Activated naive CD4-positive, alpha-beta T cell treated with anti-CD3 and anti-CD28 coated beads for 36 hours (primary cell): ENCODE measurements around the gene ADAMTS9. TPM values are rescaled to one million over a fixed set of nuclear protein-coding genes. Genes with fewer than 3 reads are reported as not detected.
"Not testable (repeated sequence)": the region's sequence is repeated elsewhere in the genome, so short reads cannot be mapped to it uniquely, and the experiment has no call there.

ENCODE experiments used
- CTCF ChIA-PET: fragments of 350-600 bp; sonication (Branson Sonifier 250); formaldehyde crosslinking; loops from one replicate; lab custom pipeline; 2021; ENCODE audit warnings: antibody characterized with exemption; lab: Charles Lee
- DNase-seq: peaks from one replicate; pipeline ENCODE4 v3.0.0-alpha.2; 2020
- H3K27ac Mint-ChIP-seq: one replicate; pipeline ENCODE4 v1.8.0; 2021; ENCODE audit warnings: mild to moderate bottlenecking, mixed read lengths
- H3K27me3 Mint-ChIP-seq: one replicate; pipeline ENCODE4 v1.8.0; 2021; ENCODE audit warnings: low read depth, mixed read lengths
- H3K36me3 Mint-ChIP-seq: one replicate; pipeline ENCODE4 v1.8.0; 2021; ENCODE audit warnings: low read depth, mixed read lengths
- H3K4me1 Mint-ChIP-seq: one replicate; pipeline ENCODE4 v1.8.0; 2021; ENCODE audit warnings: low read depth, mixed read lengths
- H3K4me3 Mint-ChIP-seq: one replicate; pipeline ENCODE4 v1.8.0; 2021; ENCODE audit warnings: mild to moderate bottlenecking, moderate library complexity, mixed read lengths
- H3K9me3 Mint-ChIP-seq: one replicate; pipeline ENCODE4 v1.8.0; 2021; ENCODE audit warnings: mixed read lengths
- intact Hi-C: fragments of 100-400 bp; cut with micrococcal nuclease; formaldehyde crosslinking; loops from one replicate; pipeline ENCODE4 v1.15.1; 2023
- total RNA-seq, 2 experiments: library from RNA; stranded (reverse); gene quantifications; one replicate each; pipeline ENCODE4 v1.2.3, GENCODE V29; 2021

ADAMTS9 gene
- total RNA-seq, 2 experiments from 2014 or later: not detected

DNA sequence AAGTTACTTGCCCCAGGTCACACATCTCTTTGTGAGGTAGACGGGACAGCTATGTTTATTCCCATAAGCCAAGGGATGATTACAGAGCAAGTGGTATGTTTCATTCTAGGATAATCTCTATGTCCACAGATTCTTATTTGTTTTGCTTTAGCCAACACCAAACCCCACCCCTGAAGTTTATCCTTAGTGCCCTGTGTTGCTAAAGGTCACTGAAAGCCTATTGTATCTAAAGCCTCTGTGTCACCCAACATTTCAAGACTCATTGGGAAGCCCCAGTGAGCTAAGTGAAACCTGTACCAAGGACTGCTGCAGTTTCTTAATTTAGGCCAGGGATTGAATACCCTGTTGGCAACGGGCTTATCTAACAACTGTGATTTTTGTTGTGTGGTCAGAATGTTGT lies 135.6 kb downstream of the ADAMTS9 start:
- intact Hi-C loops: no loop called here
- no peak overlapping the region for H3K4me3 Mint-ChIP-seq
- H3K27ac Mint-ChIP-seq: no peak overlapping the region
- H3K36me3 Mint-ChIP-seq: no peaks in the 10 kb centered on the region
- H3K27me3 Mint-ChIP-seq: peaks cover 6% of the 10 kb centered on the region
- H3K4me1 Mint-ChIP-seq: no peaks in the 10 kb centered on the region
- CTCF ChIA-PET: no interaction called here
- DNase-seq: no peak
- H3K9me3 Mint-ChIP-seq: no peaks in the 10 kb centered on the region

- CTCF ChIA-PET: no interaction called here
- Mint-ChIP-seq H3K9me3 (no peaks in the 10 kb centered on the region), H3K27ac (no peak overlapping the region), H3K4me1 (no peaks in the 10 kb centered on the region), H3K4me3 (no peak overlapping the region), H3K27me3 (peaks cover 3% of the 10 kb centered on the region), H3K36me3 (no peaks in the 10 kb centered on the region)
- no peak for DNase-seq
- intact Hi-C loops: no loop called here
Observed at GRCh38 chr3:64551697-64552096, 136.1 kb downstream of the ADAMTS9 start.

DNA sequence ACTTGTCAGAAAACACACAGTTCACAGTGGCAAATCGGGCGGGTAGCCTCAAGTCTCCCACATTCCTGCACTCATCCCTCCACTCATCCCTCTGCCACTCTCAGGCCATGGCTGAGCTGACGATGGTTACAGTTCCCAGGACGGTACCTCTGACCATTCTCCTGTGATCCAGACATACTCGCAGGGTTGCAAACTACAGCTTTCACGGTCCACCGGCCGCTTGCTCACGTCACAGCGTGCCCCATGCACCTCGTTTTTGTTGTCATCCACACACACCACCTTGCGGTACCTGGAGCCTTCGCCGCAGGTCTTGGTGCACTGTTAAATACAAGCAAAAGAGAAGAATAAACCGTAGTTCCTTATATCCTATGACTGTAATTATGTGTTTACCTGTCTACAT lies 137.1 kb downstream of the ADAMTS9 start:
- intact Hi-C loops: no loop called here
- CTCF ChIA-PET: no interaction called here
- H3K27me3 Mint-ChIP-seq: peaks cover 3% of the 10 kb centered on the region

DNA sequence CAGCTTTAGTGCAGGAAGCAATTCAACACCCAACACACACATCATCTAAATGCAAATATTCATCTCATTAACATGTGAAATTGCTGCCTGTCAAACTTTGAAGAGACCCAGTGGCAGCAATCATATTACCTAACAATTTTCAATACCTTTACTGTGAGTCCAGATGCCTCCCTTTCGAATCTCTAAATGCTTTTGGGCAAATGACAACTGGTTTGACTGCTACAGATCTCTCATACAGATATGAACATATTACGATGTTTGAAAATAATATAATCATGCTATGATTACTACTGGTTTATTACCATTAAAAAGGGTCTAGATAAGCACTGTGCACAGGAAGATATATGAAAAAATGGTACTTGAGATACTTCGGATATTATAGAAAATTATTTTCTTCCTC lies 137.9 kb downstream of the ADAMTS9 start:
- Mint-ChIP-seq H3K9me3 (no peaks in the 10 kb centered on the region), H3K4me1 (no peaks in the 10 kb centered on the region), H3K27ac (no peak overlapping the region), H3K36me3 (no peaks in the 10 kb centered on the region), H3K4me3 (no peak overlapping the region), H3K27me3 (peaks cover 3% of the 10 kb centered on the region)
- DNase-seq: no peak
- CTCF ChIA-PET: no interaction called here
- intact Hi-C loops: no loop called here

More for the DNA sequence above, 137.1 kb downstream of the ADAMTS9 start:
- H3K36me3 Mint-ChIP-seq: no peaks in the 10 kb centered on the region
- no peak overlapping the region for H3K27ac Mint-ChIP-seq
- no peaks in the 10 kb centered on the region for H3K9me3 Mint-ChIP-seq
- no peak overlapping the region for H3K4me3 Mint-ChIP-seq
- H3K4me1 Mint-ChIP-seq: no peaks in the 10 kb centered on the region
- DNase-seq: no peak

- H3K9me3 Mint-ChIP-seq: peaks cover 3% of the 10 kb centered on the region
- no peaks in the 10 kb centered on the region for H3K4me1 Mint-ChIP-seq
- DNase-seq: no peak
- no peaks in the 10 kb centered on the region for H3K36me3 Mint-ChIP-seq
- no peak overlapping the region for H3K4me3 Mint-ChIP-seq
- CTCF ChIA-PET: interaction anchor here (1.0 kb wide), 1 partner anchor 15 kb away, joined by 5 read pairs; no protein-coding TSS in a partner anchor
- H3K27ac Mint-ChIP-seq: no peak overlapping the region
- H3K27me3 Mint-ChIP-seq: no peaks in the 10 kb centered on the region
- intact Hi-C loops: no loop called here
Observed at GRCh38 chr3:64548200-64548889, 139.5 kb downstream of the ADAMTS9 start.

- H3K4me1 Mint-ChIP-seq: no peaks in the 10 kb centered on the region
- H3K27ac Mint-ChIP-seq: no peak overlapping the region
- no peak overlapping the region for H3K4me3 Mint-ChIP-seq
- CTCF ChIA-PET: interaction anchor here (0.6 kb wide), 1 partner anchor 9 kb away, joined by 3 read pairs; no protein-coding TSS in a partner anchor
- H3K9me3 Mint-ChIP-seq: peaks cover 3% of the 10 kb centered on the region
- DNase-seq: no peak
- H3K36me3 Mint-ChIP-seq: no peaks in the 10 kb centered on the region
- intact Hi-C loops: no loop called here
- H3K27me3 Mint-ChIP-seq: peaks cover under 1% of the 10 kb centered on the region
Observed at GRCh38 chr3:64546856-64547255, 140.9 kb downstream of the ADAMTS9 start.

DNA sequence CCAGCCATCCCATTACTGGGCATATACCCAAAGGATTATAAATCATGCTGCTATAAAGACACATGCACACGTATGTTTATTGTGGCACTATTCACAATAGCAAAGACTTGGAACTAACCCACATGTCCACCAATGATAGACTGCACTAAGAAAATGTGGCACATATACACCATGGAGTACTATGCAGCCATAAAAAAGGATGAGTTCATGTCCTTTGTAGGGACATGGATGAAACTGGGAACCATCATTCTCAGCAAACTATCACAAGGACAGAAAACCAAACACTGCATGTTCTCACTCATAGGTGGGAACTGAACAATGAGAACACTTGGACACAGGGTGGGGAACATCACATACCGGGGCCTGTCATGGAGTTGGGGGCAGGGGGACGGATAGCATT lies 142.6 kb downstream of the ADAMTS9 start:
- H3K36me3 Mint-ChIP-seq, H3K4me3 Mint-ChIP-seq, H3K27me3 Mint-ChIP-seq, H3K27ac Mint-ChIP-seq, DNase-seq, H3K4me1 Mint-ChIP-seq, intact Hi-C loops, H3K9me3 Mint-ChIP-seq, CTCF ChIA-PET: not testable (repeated sequence)

DNA sequence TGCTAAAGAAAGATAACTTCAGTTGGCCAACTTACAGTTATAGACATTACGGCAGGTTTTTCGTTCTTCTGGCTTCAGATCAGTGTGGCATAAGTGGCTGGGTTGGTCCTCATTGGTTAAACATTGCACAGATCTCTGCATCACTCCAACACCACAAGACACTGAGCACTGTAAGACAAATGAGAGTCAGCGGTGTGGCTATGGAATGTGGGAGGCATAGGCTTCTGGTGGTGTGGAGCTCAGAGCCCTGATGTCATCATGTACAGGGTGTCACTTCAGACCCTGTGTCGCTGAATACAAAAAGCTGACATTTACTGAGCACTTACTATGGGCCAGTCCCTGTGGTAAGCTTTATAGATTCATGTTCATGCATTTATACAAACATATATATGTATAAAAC lies 146.0 kb downstream of the ADAMTS9 start:
- H3K9me3 Mint-ChIP-seq: peaks cover 3% of the 10 kb centered on the region
- CTCF ChIA-PET: no interaction called here
- H3K4me1 Mint-ChIP-seq: no peaks in the 10 kb centered on the region
- intact Hi-C loops: no loop called here
- peaks cover 12% of the 10 kb centered on the region for H3K27me3 Mint-ChIP-seq
- H3K36me3 Mint-ChIP-seq: no peaks in the 10 kb centered on the region
- H3K27ac Mint-ChIP-seq: no peak overlapping the region
- no peak for DNase-seq
- H3K4me3 Mint-ChIP-seq: no peak overlapping the region

DNA sequence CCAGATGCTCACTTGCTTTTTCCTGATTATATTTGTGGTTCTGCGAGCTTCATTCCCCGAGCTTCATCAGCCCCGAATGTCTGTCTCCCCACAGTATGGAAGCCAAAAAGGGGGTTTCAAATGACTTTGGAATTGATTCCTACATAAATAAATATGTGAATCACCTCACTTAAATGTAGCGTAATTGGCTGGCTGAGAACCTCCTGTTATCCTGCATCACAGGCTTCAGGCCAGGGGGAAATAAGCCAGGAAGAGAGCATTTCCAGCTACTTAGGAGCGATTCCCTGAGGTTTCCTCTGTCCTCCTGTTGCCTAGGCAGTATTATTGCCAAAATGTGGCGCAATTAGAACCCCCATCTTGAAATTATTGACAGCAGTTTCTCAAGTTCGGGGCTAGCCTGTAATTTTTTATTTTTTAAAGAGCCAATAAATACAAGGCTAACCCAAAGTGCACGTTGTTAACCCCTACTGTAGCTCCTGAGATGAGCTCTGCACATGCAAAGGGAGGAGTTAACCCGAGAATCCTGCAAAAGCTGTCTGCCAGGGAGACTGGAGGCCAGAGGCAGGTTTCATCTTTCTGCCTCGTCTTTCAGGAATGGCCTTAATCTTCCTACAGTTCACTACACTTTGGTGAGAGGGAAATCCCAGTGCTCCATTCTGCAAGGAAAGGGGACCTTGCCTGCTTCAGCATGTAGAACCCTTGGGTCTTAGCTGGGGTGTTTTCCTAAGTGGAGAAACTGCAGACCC lies 148.2 kb downstream of the ADAMTS9 start:
- intact Hi-C loops: loop anchor here (10.0 kb wide), 1 partner anchor 895 kb away; no protein-coding TSS in a partner anchor
- CTCF ChIA-PET: no interaction called here
- Mint-ChIP-seq H3K9me3 (peaks cover 3% of the 10 kb centered on the region), H3K27me3 (peaks cover 16% of the 10 kb centered on the region), H3K27ac (no peak overlapping the region), H3K4me1 (no peaks in the 10 kb centered on the region), H3K4me3 (no peak overlapping the region), H3K36me3 (no peaks in the 10 kb centered on the region)
- DNase-seq: no peak

DNA sequence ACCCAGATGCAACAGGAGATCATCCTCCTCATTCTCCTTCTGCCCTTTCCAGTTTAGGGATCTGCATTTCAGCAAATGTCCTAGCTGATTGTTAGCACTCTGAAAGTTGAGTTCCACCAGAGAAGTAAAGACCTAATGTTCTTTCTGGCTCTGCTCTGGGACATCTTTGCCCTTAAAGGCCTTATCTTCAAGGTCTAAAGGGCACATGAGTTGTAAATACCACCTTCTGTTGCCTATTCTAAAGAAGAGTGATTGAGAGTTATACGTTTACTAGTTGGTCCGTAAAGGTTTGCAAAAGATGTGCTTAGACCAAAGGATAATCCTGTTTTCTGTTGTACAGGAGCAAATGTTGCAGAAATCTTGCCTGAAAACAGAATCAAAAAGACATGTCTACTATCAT lies 151.6 kb downstream of the ADAMTS9 start:
- peaks cover 17% of the 10 kb centered on the region for H3K27me3 Mint-ChIP-seq
- H3K36me3 Mint-ChIP-seq: no peaks in the 10 kb centered on the region
- no peak for DNase-seq
- CTCF ChIA-PET: interaction anchor here (0.6 kb wide), 1 partner anchor 783 kb away, joined by 7 read pairs; no protein-coding TSS in a partner anchor
- H3K4me3 Mint-ChIP-seq: no peak overlapping the region
- intact Hi-C loops: loop anchor here (10.0 kb wide), 1 partner anchor 899 kb away; no protein-coding TSS in a partner anchor
- H3K27ac Mint-ChIP-seq: no peak overlapping the region
- H3K4me1 Mint-ChIP-seq: peaks cover 6% of the 10 kb centered on the region
- H3K9me3 Mint-ChIP-seq: no peaks in the 10 kb centered on the region

DNA sequence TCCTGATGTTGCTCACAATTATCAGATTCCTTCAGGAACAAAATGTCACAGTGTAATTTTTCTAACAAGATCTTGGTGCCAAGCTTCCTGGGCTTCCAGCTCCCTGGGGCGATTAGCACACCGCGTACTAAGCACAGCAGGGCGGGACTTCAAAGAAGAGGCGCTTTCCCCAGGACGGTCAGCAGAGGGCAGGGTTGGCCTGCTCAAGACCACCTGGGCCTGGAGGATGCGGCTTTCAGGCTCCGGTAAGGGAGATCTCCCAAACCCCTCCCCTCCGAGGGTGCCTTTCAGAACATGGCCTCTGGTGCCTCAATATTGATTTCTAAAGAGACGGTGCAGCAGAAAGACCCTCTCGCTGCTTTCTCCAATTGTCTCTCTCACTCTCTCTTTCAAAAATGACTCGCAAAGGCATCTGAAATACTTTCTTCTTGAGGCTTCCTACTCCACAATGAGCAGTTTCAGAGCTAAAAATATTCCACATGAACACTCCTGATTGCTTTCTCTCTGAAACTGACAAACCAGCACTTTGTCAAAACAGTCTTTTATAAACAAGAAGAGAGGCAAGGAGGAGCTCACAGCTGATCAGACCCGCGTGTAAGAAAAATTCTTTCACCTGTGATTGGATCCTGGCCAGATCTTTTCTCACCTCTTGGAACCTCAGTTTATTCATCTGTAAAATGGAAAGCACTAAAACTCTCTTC lies 154.0 kb downstream of the ADAMTS9 start:
- Mint-ChIP-seq H3K4me1 (peaks cover 6% of the 10 kb centered on the region), H3K27ac (no peak overlapping the region), H3K36me3 (no peaks in the 10 kb centered on the region), H3K4me3 (no peak overlapping the region), H3K9me3 (no peaks in the 10 kb centered on the region), H3K27me3 (peaks cover 21% of the 10 kb centered on the region)
- peak; percentile 70 for DNase-seq
- CTCF ChIA-PET: interaction anchor here (0.5 to 1.7 kb wide), 12 partner anchors 9 to 1235 kb away, joined by 3 to 6 read pairs (median 3); partner anchors contain the start of gene PSMD6
- intact Hi-C loops: loop anchor here (1.0 to 10.0 kb wide), 4 partner anchors 901 to 1219 kb away; no protein-coding TSS in a partner anchor

GRCh38 chr3:64530434-64531049 lies 157.3 kb downstream of the ADAMTS9 start:
- CTCF ChIA-PET: interaction anchor here (0.6 to 1.1 kb wide), 5 partner anchors 12 to 1979 kb away, joined by 3 to 4 read pairs (median 3); no protein-coding TSS in a partner anchor
- DNase-seq: peak; percentile 54
- Mint-ChIP-seq H3K36me3 (no peaks in the 10 kb centered on the region), H3K4me3 (no peak overlapping the region), H3K9me3 (no peaks in the 10 kb centered on the region), H3K4me1 (peaks cover 6% of the 10 kb centered on the region), H3K27ac (no peak overlapping the region), H3K27me3 (peaks cover 19% of the 10 kb centered on the region)
- intact Hi-C loops: loop anchor here (5.0 to 10.0 kb wide), 2 partner anchors 904 to 1222 kb away; no protein-coding TSS in a partner anchor
